WTC11 (cell line): ENCODE results near the gene GPX3. TPM values are rescaled to one million over a fixed set of nuclear protein-coding genes. Genes with fewer than 3 reads are reported as not detected.

Experiments
- ATAC-seq: fragments of 200-7000 bp; cut with Tn5 transposase; 2 replicates; pipeline ENCODE4 v1.10.0; 2021; ENCODE audit warnings: mild to moderate bottlenecking, moderate library complexity
- CTCF ChIA-PET: fragments of 300-600 bp; sonication (Branson Sonifier 250); formaldehyde crosslinking; loops from one replicate; lab custom pipeline; 2021; ENCODE audit warnings: antibody characterized with exemption; lab: Charles Lee
- POLR2A ChIA-PET: fragments of 350-600 bp; sonication (Branson Sonifier 250); formaldehyde crosslinking; loops from one replicate; lab custom pipeline; 2021; ENCODE audit warnings: antibody characterized with exemption; lab: Charles Lee
- DNase-seq: peaks from one replicate; pipeline ENCODE4 v3.0.0; 2021; ENCODE audit warnings: low spot score
- H3K27ac Mint-ChIP-seq: 2 replicates; pipeline ENCODE4 v1.8.0; 2021; ENCODE audit warnings: mixed read lengths
- H3K27me3 Mint-ChIP-seq: 2 replicates; pipeline ENCODE4 v1.8.0; 2021; ENCODE audit warnings: low read depth, mild to moderate bottlenecking, moderate library complexity, mixed read lengths
- H3K36me3 Mint-ChIP-seq: 2 replicates; pipeline ENCODE4 v1.8.0; 2021; ENCODE audit warnings: mixed read lengths
- H3K4me1 Mint-ChIP-seq: 2 replicates; pipeline ENCODE4 v1.8.0; 2022; ENCODE audit warnings: mixed read lengths
- H3K4me3 Mint-ChIP-seq: 2 replicates; pipeline ENCODE4 v1.8.0; 2021; ENCODE audit warnings: mild to moderate bottlenecking, moderate library complexity, mixed read lengths
- H3K9me3 Mint-ChIP-seq: 2 replicates; pipeline ENCODE4 v1.8.0; 2021; ENCODE audit warnings: mixed read lengths
- AFF4 ChIP-seq: sonication (generic); formaldehyde crosslinking; IDR thresholded peaks from 2 replicates; pipeline ENCODE4 v1.8.1; 2023; ENCODE audit warnings: mild to moderate bottlenecking, missing genetic modification reagents, borderline replicate concordance
- AR ChIP-seq: fragments of 250-450 bp; sonication (Bioruptor Pico); IDR thresholded peaks from 2 replicates; pipeline ENCODE4 v1.9.0; 2021; ENCODE audit warnings: mild to moderate bottlenecking
- CBFB ChIP-seq: sonication (generic); formaldehyde crosslinking; IDR thresholded peaks from 2 replicates; pipeline ENCODE4 v1.8.1; 2022; ENCODE audit warnings: mild to moderate bottlenecking, low read depth, missing genetic modification reagents
- EMX1 ChIP-seq: fragments of 250-450 bp; sonication (Bioruptor Pico); IDR thresholded peaks from 2 replicates; pipeline ENCODE4 v1.8.0; 2021; ENCODE audit warnings: mild to moderate bottlenecking
- FOXJ3 ChIP-seq: sonication (generic); formaldehyde crosslinking; IDR thresholded peaks from 2 replicates; pipeline ENCODE4 v1.9.0; 2021; ENCODE audit warnings: missing genetic modification reagents, mild to moderate bottlenecking, borderline replicate concordance
- FOXP1 ChIP-seq: sonication (generic); formaldehyde crosslinking; IDR thresholded peaks from 2 replicates; pipeline ENCODE4 v1.8.0; 2022; ENCODE audit warnings: missing genetic modification reagents, mild to moderate bottlenecking, moderate library complexity, borderline replicate concordance
- PREB ChIP-seq: sonication (generic); formaldehyde crosslinking; IDR thresholded peaks from 2 replicates; pipeline ENCODE4 v1.8.1; 2022; ENCODE audit warnings: mild to moderate bottlenecking, missing genetic modification reagents, moderate library complexity, borderline replicate concordance
- SOX15 ChIP-seq: fragments of 250-450 bp; sonication (Bioruptor Pico); IDR thresholded peaks from 2 replicates; pipeline ENCODE4 v1.9.0; 2021; ENCODE audit warnings: mild to moderate bottlenecking
- STAT6 ChIP-seq: sonication (generic); formaldehyde crosslinking; conservative IDR thresholded peaks from 2 replicates; pipeline ENCODE4 v1.8.1; 2023; ENCODE audit warnings: mild to moderate bottlenecking, low read depth, missing genetic modification reagents, moderate library complexity
- TEAD1 ChIP-seq: sonication (generic); formaldehyde crosslinking; IDR thresholded peaks from 2 replicates; pipeline ENCODE4 v1.8.0; 2022; ENCODE audit warnings: mild to moderate bottlenecking, missing genetic modification reagents
- ZMAT4 ChIP-seq: fragments of 250-450 bp; sonication (Bioruptor Pico); IDR thresholded peaks from 2 replicates; pipeline ENCODE4 v1.9.0; 2021; ENCODE audit warnings: mild to moderate bottlenecking
- ZNF396 ChIP-seq: fragments of 250-450 bp; sonication (Bioruptor Pico); IDR thresholded peaks from 2 replicates; pipeline ENCODE4 v1.8.0; 2021; ENCODE audit warnings: mild to moderate bottlenecking, moderate library complexity, borderline replicate concordance
- ZNF512 ChIP-seq: sonication (generic); formaldehyde crosslinking; IDR thresholded peaks from 2 replicates; pipeline ENCODE4 v1.8.1; 2022; ENCODE audit warnings: missing genetic modification reagents, borderline replicate concordance
- total RNA-seq: library from RNA; stranded (reverse); gene quantifications from 3 replicates; pipeline ENCODE4 v1.2.3, GENCODE V29; 2021

The GPX3 gene
- total RNA-seq, 1 experiment from 2014 or later = 24.5 TPM

GRCh38 chr5:151055336-151055735 lies 34.9 kb downstream of the GPX3 start:
- H3K36me3 Mint-ChIP-seq = peaks cover 15% of the 10 kb centered on the region; the same call in 1 of the 2 replicates
- POLR2A ChIA-PET = interaction anchor here (0.6 kb wide), 1 partner anchor 53 kb away, joined by 4 read pairs; no protein-coding TSS in a partner anchor
- no peaks in the 10 kb centered on the region for H3K27me3 Mint-ChIP-seq

GRCh38 chr5:151056379-151057325 lies 36.3 kb downstream of the GPX3 start:
- H3K4me1 Mint-ChIP-seq = no peaks in the 10 kb centered on the region
- no peak overlapping the region for H3K4me3 Mint-ChIP-seq
- POLR2A ChIA-PET = no interaction called here
- TF ChIP-seq ZNF512 (CRISPR knock-in tag) = no peak
- TF ChIP-seq AR = no peak
- TF ChIP-seq ZNF396 (CRISPR knock-in tag) = no peak
- no peak for TF ChIP-seq AFF4 (CRISPR knock-in tag)
- no peak for TF ChIP-seq SOX15 (CRISPR knock-in tag)
- TF ChIP-seq EMX1 = no peak
- no peak for TF ChIP-seq STAT6 (CRISPR knock-in tag)
- no peak for TF ChIP-seq FOXJ3 (CRISPR knock-in tag)
- TF ChIP-seq FOXP1 (CRISPR knock-in tag) = no peak
- no peak for TF ChIP-seq CBFB (CRISPR knock-in tag)
- TF ChIP-seq ZMAT4 (CRISPR knock-in tag) = no peak
- TF ChIP-seq, all 79 proteins: peak for 0
- Mint-ChIP-seq H3K27ac (no peak overlapping the region), H3K9me3 (no peaks in the 10 kb centered on the region), H3K36me3 (peaks cover 13% of the 10 kb centered on the region), H3K27me3 (no peaks in the 10 kb centered on the region)
- no peak for DNase-seq
- no peak for ATAC-seq
- CTCF ChIA-PET = interaction anchor here (1.0 to 1.1 kb wide), 2 partner anchors 15 to 59 kb away, joined by 3 read pairs; no protein-coding TSS in a partner anchor

More at GRCh38 chr5:151055336-151055735, 34.9 kb downstream of the GPX3 start:
- Mint-ChIP-seq H3K4me3 (no peak overlapping the region), H3K4me1 (no peaks in the 10 kb centered on the region), H3K9me3 (no peaks in the 10 kb centered on the region), H3K27ac (no peak overlapping the region)
- DNase-seq (no peak), ATAC-seq (no peak)
- TF ChIP-seq PREB (CRISPR knock-in tag) = no peak
- TF ChIP-seq TEAD1 = no peak
- CTCF ChIA-PET = interaction anchor here (0.5 to 8.1 kb wide), 4 partner anchors 34 to 278 kb away, joined by 3 to 305 read pairs (median 4); no protein-coding TSS in a partner anchor
